IMR-90 (cell line): ENCODE data around the gene TCF4. TPM values are rescaled to one million over a fixed set of nuclear protein-coding genes. Genes with fewer than 3 reads are reported as not detected.

Source experiments
- ATAC-seq: fragments of 200-7000 bp; cut with Tn5 transposase; 2 replicates; pipeline ENCODE4 v1.9.1; 2020; ENCODE audit warnings: low read depth, mild to moderate bottlenecking, moderate library complexity
- BruUV-seq: library from RNA; stranded (reverse); fragments of 400-500 nt; replicated peaks from 2 replicates; lab custom pipeline; 2021; lab: Mats Ljungman, UMichigan
- CTCF ChIA-PET: fragments of 300-600 bp; formaldehyde crosslinking; extraction: SDS; loops from one replicate; lab custom pipeline; 2021; ENCODE audit warnings: antibody characterized with exemption; lab: Yijun Ruan, JAX
- POLR2A ChIA-PET: fragments of 300-600 bp; sonication (Branson Sonifier 250); formaldehyde crosslinking; loops from one replicate; lab custom pipeline; 2022; ENCODE audit warnings: antibody characterized with exemption; ENCODE audit not compliant: unreplicated experiment; lab: Charles Lee
- DNase-seq: peaks from one replicate; pipeline ENCODE4 v3.0.0; 2013
- H2AFZ ChIP-seq: replicated peaks from 2 replicates; pipeline ENCODE3; 2013; ENCODE audit warnings: low read length, mild to moderate bottlenecking; ENCODE audit not compliant: poor library complexity
- H2AK5ac ChIP-seq: 2 replicates; pipeline ENCODE4 v1.6.1; 2013; ENCODE audit warnings: low read depth, low read length, inconsistent platforms
- H2AK9ac ChIP-seq: replicated peaks from 2 replicates; pipeline ENCODE3; 2013; ENCODE audit warnings: mild to moderate bottlenecking, low read depth, low read length, moderate library complexity; ENCODE audit not compliant: poor library complexity
- H2BK120ac ChIP-seq: 2 replicates; pipeline ENCODE4 v1.6.1; 2013; ENCODE audit warnings: low read depth, low read length, inconsistent platforms
- H2BK15ac ChIP-seq: 3 replicates; pipeline ENCODE4 v1.6.1; 2013; ENCODE audit warnings: low read depth, low read length, inconsistent platforms
- H2BK20ac ChIP-seq: 2 replicates; pipeline ENCODE4 v1.6.1; 2013; ENCODE audit warnings: low read depth, mild to moderate bottlenecking, inconsistent platforms, low read length, moderate library complexity
- H2BK5ac ChIP-seq: 2 replicates; pipeline ENCODE4 v1.6.1; 2013; ENCODE audit warnings: mild to moderate bottlenecking, low read depth, low read length, inconsistent platforms; ENCODE audit not compliant: poor library complexity, severe bottlenecking
- H3K14ac ChIP-seq: replicated peaks from 2 replicates; pipeline ENCODE4 v1.6.1; 2013; ENCODE audit warnings: low read depth, low read length, inconsistent platforms
- H3K18ac ChIP-seq: 2 replicates; pipeline ENCODE4 v1.6.1; 2013; ENCODE audit warnings: low read depth, low read length, control low read depth
- H3K23ac ChIP-seq: 2 replicates; pipeline ENCODE4 v1.6.1; 2013; ENCODE audit warnings: low read depth, low read length, inconsistent platforms
- H3K27ac ChIP-seq: 2 replicates; pipeline ENCODE4 v1.5.1; 2013; ENCODE audit warnings: mild to moderate bottlenecking, control low read depth, low read length; ENCODE audit not compliant: insufficient read depth
- H3K27me3 ChIP-seq: 2 replicates; pipeline ENCODE4 v1.6.1; 2013; ENCODE audit warnings: low read length; ENCODE audit not compliant: control insufficient read depth, insufficient read depth
- H3K36me3 ChIP-seq: 2 replicates; pipeline ENCODE4 v1.6.1; 2013; ENCODE audit warnings: low read length, mixed read lengths; ENCODE audit not compliant: control insufficient read depth, insufficient read depth
- H3K4ac ChIP-seq: 2 replicates; pipeline ENCODE4 v1.6.1; 2013; ENCODE audit warnings: low read depth, low read length, inconsistent platforms
- H3K4me1 ChIP-seq: 2 replicates; pipeline ENCODE4 v1.6.1; 2013; ENCODE audit warnings: low read length, mixed read lengths; ENCODE audit not compliant: control insufficient read depth, insufficient read depth
- H3K4me2 ChIP-seq: 2 replicates; pipeline ENCODE4 v1.6.1; 2013; ENCODE audit warnings: low read depth, mild to moderate bottlenecking, control low read depth, low read length, moderate library complexity
- H3K4me3 ChIP-seq: 2 replicates; pipeline ENCODE4 v1.5.1; 2013; ENCODE audit warnings: low read depth, mild to moderate bottlenecking, control low read depth, low read length, moderate library complexity; ENCODE audit not compliant: insufficient read depth
- H3K56ac ChIP-seq: 2 replicates; pipeline ENCODE4 v1.6.1; 2013; ENCODE audit warnings: low read length, inconsistent platforms; ENCODE audit not compliant: insufficient read depth; ENCODE audit errors: extremely low read depth
- H3K79me1 ChIP-seq, 2 experiments: 2 replicates each; pipeline ENCODE4 v1.6.1; 2013; ENCODE audit warnings: low read length in 2 of 2, inconsistent platforms in 1 of 2, low read depth in 1 of 2
- H3K9ac ChIP-seq: 2 replicates; pipeline ENCODE4 v1.6.1; 2013; ENCODE audit warnings: low read depth, low read length, control low read depth
- H3K9me1 ChIP-seq: 2 replicates; pipeline ENCODE4 v1.6.1; 2013; ENCODE audit warnings: low read length, inconsistent platforms; ENCODE audit not compliant: insufficient read depth
- H3K9me3 ChIP-seq: 2 replicates; pipeline ENCODE4 v1.6.1; 2013; ENCODE audit warnings: low read length; ENCODE audit not compliant: control insufficient read depth, insufficient read depth
- H4K20me1 ChIP-seq: 2 replicates; pipeline ENCODE4 v1.6.1; 2013; ENCODE audit warnings: low read length, inconsistent platforms; ENCODE audit not compliant: insufficient read depth
- H4K5ac ChIP-seq: 2 replicates; pipeline ENCODE4 v1.6.1; 2013; ENCODE audit warnings: mild to moderate bottlenecking, low read depth, low read length, control low read depth
- H4K8ac ChIP-seq, 2 experiments: 2 replicates each; pipeline ENCODE4 v1.6.1; 2013; ENCODE audit warnings: low read depth in 2 of 2, low read length in 2 of 2, control low read depth in 1 of 2, inconsistent platforms in 1 of 2
- H4K91ac ChIP-seq: 2 replicates; pipeline ENCODE4 v1.6.1; 2013; ENCODE audit warnings: low read depth, low read length, inconsistent platforms; ENCODE audit not compliant: insufficient read depth
- CEBPB ChIP-seq: IDR thresholded peaks from 2 replicates; pipeline ENCODE4 v1.6.1; 2012; ENCODE audit warnings: low read depth, low read length, improper control_type of control experiment
- CTCF ChIP-seq: conservative IDR thresholded peaks from 2 replicates; pipeline ENCODE4 v1.5.1; 2012; ENCODE audit warnings: mild to moderate bottlenecking, low read depth, low read length, improper control_type of control experiment
- ELK1 ChIP-seq: fragments of 150-350 bp; IDR thresholded peaks from 2 replicates; pipeline ENCODE4 v1.6.1; 2016; ENCODE audit warnings: low read depth, mild to moderate bottlenecking, low read length, moderate library complexity, borderline replicate concordance
- FOS ChIP-seq: fragments of 150-350 bp; IDR thresholded peaks from 2 replicates; pipeline ENCODE4 v1.6.1; 2016; ENCODE audit warnings: low read depth, low read length
- MAFK ChIP-seq: IDR thresholded peaks from 2 replicates; pipeline ENCODE4 v1.6.1; 2012; ENCODE audit warnings: low read depth, low read length, improper control_type of control experiment
- MAZ ChIP-seq: IDR thresholded peaks from 2 replicates; pipeline ENCODE4 v1.6.1; 2012; ENCODE audit warnings: low read depth, mild to moderate bottlenecking, low read length, improper control_type of control experiment, moderate library complexity, borderline replicate concordance
- MXI1 ChIP-seq: IDR thresholded peaks from 2 replicates; pipeline ENCODE4 v1.6.1; 2012; ENCODE audit warnings: low read depth, mild to moderate bottlenecking, low read length, moderate library complexity, borderline replicate concordance
- NFE2L2 ChIP-seq: fragments of 150-350 bp; IDR thresholded peaks from 2 replicates; pipeline ENCODE4 v1.6.1; 2016; ENCODE audit warnings: low read depth, mild to moderate bottlenecking, low read length
- POLR2A ChIP-seq: IDR thresholded peaks from 2 replicates; pipeline ENCODE4 v1.6.1; 2012; ENCODE audit warnings: mild to moderate bottlenecking, low read depth, low read length
- RAD21 ChIP-seq: IDR thresholded peaks from 2 replicates; pipeline ENCODE4 v1.6.1; 2012; ENCODE audit warnings: low read length, improper control_type of control experiment
- RCOR1 ChIP-seq: IDR thresholded peaks from 2 replicates; pipeline ENCODE4 v1.6.1; 2012; ENCODE audit warnings: mild to moderate bottlenecking, low read length, improper control_type of control experiment; ENCODE audit not compliant: insufficient replicate concordance
- RFX5 ChIP-seq: IDR thresholded peaks from 2 replicates; pipeline ENCODE4 v1.8.0; 2012; ENCODE audit warnings: low read depth, mild to moderate bottlenecking, low read length, moderate library complexity
- SMC3 ChIP-seq: fragments of 150-350 bp; IDR thresholded peaks from 2 replicates; pipeline ENCODE4 v1.6.1; 2016; ENCODE audit warnings: low read depth, mild to moderate bottlenecking, antibody characterized with exemption, low read length, moderate library complexity
- USF2 ChIP-seq: fragments of 150-350 bp; IDR thresholded peaks from 2 replicates; pipeline ENCODE4 v1.6.1; 2017; ENCODE audit warnings: mild to moderate bottlenecking, antibody characterized with exemption, low read length, low read depth
- WGBS, 2 experiments: methylation state at CpG; one replicate each; pipeline versions ENCODE4 v1.1.5 to v1.1.7; 2013; ENCODE audit warnings: missing lambda C conversion rate in 2 of 2; ENCODE audit not compliant: insufficient read length in 1 of 2; ENCODE audit errors: extremely low coverage in 2 of 2; 5-methylcytosine and 5-hydroxymethylcytosine counted together
- dilution Hi-C: fragments of 300-500 bp; cut with HindIII; formaldehyde crosslinking; loops from one replicate; pipeline ENCODE4 v1.14.3; 2018; ENCODE audit warnings: low sequenced_read_pairs; ENCODE audit not compliant: unreplicated experiment
- in situ Hi-C: fragments of 300-500 bp; cut with MboI; formaldehyde crosslinking; loops from 3 replicates; pipeline ENCODE4 v1.14.3; 2019; ENCODE audit warnings: low sequenced_read_pairs, inconsistent platforms, mixed read lengths
- intact Hi-C: fragments of 100-400 bp; cut with micrococcal nuclease; formaldehyde crosslinking; loops from 2 replicates; pipeline ENCODE4 v1.10.0; 2022
- polyA plus RNA-seq, 3 experiments: library from polyadenylated mRNA; depleted of rRNA; stranded (reverse); fragments of >200 nt; gene quantifications; 2 replicates each; pipeline ENCODE4 v1.2.3, GENCODE V29; 2012; ENCODE audit warnings: low replicate concordance in 1 of 3
- total RNA-seq: library from RNA; depleted of rRNA; stranded (reverse); fragments of >200 nt; gene quantifications from 2 replicates; pipeline ENCODE4 v1.2.3, GENCODE V29; 2012

TCF4 gene
- total and polyA plus RNA-seq, 2 of the 4 experiments (the other 2 are of a cell fraction): 30.0 to 87.1 TPM

GRCh38 chr18:55374741-55375140 lies 213.3 kb downstream of the TCF4 start:
- ChIA-PET CTCF (no interaction called here), POLR2A (no interaction called here)
- no peak overlapping the region for H4K8ac ChIP-seq
- H4K91ac ChIP-seq: no peak overlapping the region
- no peak overlapping the region for H3K18ac ChIP-seq
- H3K9me3 ChIP-seq: peaks cover 2% of the 10 kb centered on the region; the same call in 1 of the 2 replicates
- no peak overlapping the region for H2BK20ac ChIP-seq
- ATAC-seq (no peak), DNase-seq (no peak)
- in situ Hi-C loops (no loop called here), intact Hi-C loops (no loop called here), dilution Hi-C loops (no loop called here)
- H3K4me2 ChIP-seq: no peak overlapping the region
- no peak overlapping the region for H3K4ac ChIP-seq
- H3K27ac ChIP-seq: no peak overlapping the region
- H3K23ac ChIP-seq: no peak overlapping the region
- H2BK120ac ChIP-seq: no peak overlapping the region
- WGBS, 2 experiments: no CpG with 5 or more reads among the region's 1 CpG
- H4K20me1 ChIP-seq: peaks cover 12% of the 10 kb centered on the region; the same call in 1 of the 2 replicates
- H2AK9ac ChIP-seq: no peak overlapping the region
- H3K4me1 ChIP-seq: no peaks in the 10 kb centered on the region; the same call in 1 of the 2 replicates
- TF ChIP-seq RAD21: no peak
- no peak for TF ChIP-seq RCOR1
- no peak for TF ChIP-seq RFX5
- TF ChIP-seq MXI1: no peak
- TF ChIP-seq ELK1: no peak
- TF ChIP-seq MAFK: no peak
- no peak for TF ChIP-seq CEBPB
- TF ChIP-seq FOS: no peak
- no peak for TF ChIP-seq POLR2A
- no peak for TF ChIP-seq MAZ
- TF ChIP-seq USF2: no peak
- no peak for TF ChIP-seq SMC3
- TF ChIP-seq NFE2L2: no peak
- no peak for TF ChIP-seq CTCF
- H3K79me1 ChIP-seq: peaks cover 41 to 65% of the 10 kb centered on the region in 2 experiments
- H2AK5ac ChIP-seq: no peak overlapping the region
- H3K9me1 ChIP-seq: peaks cover 4% of the 10 kb centered on the region
- H3K36me3 ChIP-seq: peaks cover under 1% of the 10 kb centered on the region; the same call in 1 of the 2 replicates
- H2BK5ac ChIP-seq: no peak overlapping the region
- H2AFZ ChIP-seq: no peak overlapping the region
- no peak overlapping the region for H4K5ac ChIP-seq
- H3K27me3 ChIP-seq: no peaks in the 10 kb centered on the region
- H3K14ac ChIP-seq: no peak overlapping the region
- H2BK15ac ChIP-seq: no peak overlapping the region
- BruUV-seq: no TSS peak
- H3K9ac ChIP-seq: no peak overlapping the region
- no peak overlapping the region for H3K4me3 ChIP-seq
- no peak overlapping the region for H3K56ac ChIP-seq
